Stimulated activated naive B cell treated with anti-CD40 and anti-IgM and Interleukin-4, amounts not matched to agents 10 μg/mL and 1 μg/mL and 100 μg/mL, for 72 hours (primary cell): ENCODE measurements around the gene EEFSEC.

Experiments used
- ATAC-seq, 2 donors: fragments of 150-1000 bp; cut with Tn5 transposase; replicated peaks; 2 replicates each; pipeline ENCODE4 v1.10.0; 2021; ENCODE audit warnings: moderate library complexity in 1 of 2
- DNase-seq: peaks from one replicate; pipeline ENCODE4 v3.0.0; 2021
- H3K27ac Mint-ChIP-seq: one replicate; pipeline ENCODE4 v1.8.0; 2022; ENCODE audit warnings: mild to moderate bottlenecking, mixed read lengths
- H3K27me3 Mint-ChIP-seq, 2 donors: one replicate each; pipeline ENCODE4 v1.8.0; 2022; ENCODE audit warnings: mixed read lengths in 2 of 2
- H3K36me3 Mint-ChIP-seq, 2 donors: one replicate each; pipeline ENCODE4 v1.8.0; 2022; ENCODE audit warnings: mixed read lengths in 2 of 2, mild to moderate bottlenecking in 1 of 2
- H3K4me1 Mint-ChIP-seq, 2 donors: one replicate each; pipeline ENCODE4 v1.8.0; 2022; ENCODE audit warnings: mixed read lengths in 2 of 2, mild to moderate bottlenecking in 1 of 2
- H3K4me3 Mint-ChIP-seq, 2 donors: one replicate each; pipeline ENCODE4 v1.8.0; 2022; ENCODE audit warnings: mild to moderate bottlenecking in 2 of 2, mixed read lengths in 2 of 2, moderate library complexity in 1 of 2
- H3K9me3 Mint-ChIP-seq, 2 donors: one replicate each; pipeline ENCODE4 v1.8.0; 2022; ENCODE audit warnings: mixed read lengths in 2 of 2, mild to moderate bottlenecking in 1 of 2

EEFSEC gene

DNA sequence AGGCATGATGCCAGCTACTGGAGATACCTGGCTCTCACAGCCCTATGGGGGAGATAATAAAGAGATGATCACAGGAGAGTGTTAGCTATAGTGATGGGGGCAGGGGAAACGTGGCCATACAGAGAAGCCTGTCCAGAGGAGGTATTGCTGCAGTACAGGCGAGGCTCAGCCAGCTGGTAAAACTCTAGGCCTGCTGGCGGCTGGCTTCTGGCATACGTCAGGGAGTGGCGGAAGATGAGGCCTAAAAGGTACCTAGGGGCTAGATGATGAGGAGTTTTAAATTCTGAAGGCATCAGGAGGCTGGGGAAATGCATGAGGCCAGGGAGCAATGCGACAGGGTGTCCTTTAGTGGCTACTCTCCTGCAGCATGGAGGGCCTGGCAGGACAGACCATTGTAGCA is 110.7 kb downstream of the EEFSEC start:
- Mint-ChIP-seq H3K27ac (no peak overlapping the region), H3K27me3 (no peaks in the 10 kb centered on the region), H3K36me3 (peaks cover 52 to 79% of the 10 kb centered on the region in 2 donors), H3K4me3 (no peak overlapping the region), H3K4me1 (no peaks in the 10 kb centered on the region), H3K9me3 (peaks cover 6 to 9% of the 10 kb centered on the region in 2 donors)
- DNase-seq = no peak
- ATAC-seq = no peak

GRCh38 chr3:128266453-128266852 is 113.2 kb downstream of the EEFSEC start:
- Mint-ChIP-seq H3K36me3 (peaks cover 44 to 68% of the 10 kb centered on the region in 2 donors), H3K27ac (no peak overlapping the region), H3K9me3 (no peaks in the 10 kb centered on the region), H3K27me3 (no peaks in the 10 kb centered on the region), H3K4me3 (no peak overlapping the region), H3K4me1 (no peaks in the 10 kb centered on the region)
- ATAC-seq (no peak), DNase-seq (no peak)

DNA sequence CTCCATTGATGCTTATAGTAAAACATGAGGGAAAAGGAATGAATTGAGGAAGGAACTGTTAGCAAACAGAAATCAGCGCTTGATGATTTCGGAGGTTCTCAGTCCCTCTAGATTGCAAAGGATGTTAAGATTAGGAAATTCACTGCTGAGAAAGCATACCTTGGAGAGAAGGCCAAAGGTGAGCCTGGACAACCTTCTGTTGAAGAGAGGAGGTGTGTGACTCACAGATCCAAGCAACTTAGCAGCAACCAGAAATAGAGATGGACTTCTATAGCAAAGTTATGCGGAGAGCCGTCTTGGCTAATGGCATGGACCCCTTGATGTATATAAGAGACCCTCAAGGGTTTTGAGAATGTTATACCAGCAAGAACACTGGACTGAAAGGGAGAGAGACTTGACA is 114.3 kb downstream of the EEFSEC start:
- Mint-ChIP-seq H3K4me3 (no peak overlapping the region), H3K4me1 (no peaks in the 10 kb centered on the region), H3K36me3 (peaks cover 38 to 68% of the 10 kb centered on the region in 2 donors), H3K27me3 (no peaks in the 10 kb centered on the region), H3K27ac (no peak overlapping the region), H3K9me3 (no peaks in the 10 kb centered on the region)
- DNase-seq (no peak), ATAC-seq (no peak)

GRCh38 chr3:128269006-128269775 is 115.9 kb downstream of the EEFSEC start:
- no peak overlapping the region for H3K27ac Mint-ChIP-seq
- no peak for ATAC-seq

GRCh38 chr3:128269796-128270195 is 116.5 kb downstream of the EEFSEC start:
- Mint-ChIP-seq H3K4me3 (no peak overlapping the region), H3K9me3 (no peaks in the 10 kb centered on the region), H3K27me3 (no peaks in the 10 kb centered on the region), H3K27ac (no peak overlapping the region), H3K4me1 (no peaks in the 10 kb centered on the region), H3K36me3 (peaks cover 28 to 55% of the 10 kb centered on the region in 2 donors)
- no peak for ATAC-seq
- no peak for DNase-seq

More at GRCh38 chr3:128269006-128269775, 115.9 kb downstream of the EEFSEC start:
- no peak for DNase-seq
- H3K4me1 Mint-ChIP-seq = no peaks in the 10 kb centered on the region
- no peaks in the 10 kb centered on the region for H3K9me3 Mint-ChIP-seq
- no peak overlapping the region for H3K4me3 Mint-ChIP-seq
- peaks cover 29 to 58% of the 10 kb centered on the region in 2 donors for H3K36me3 Mint-ChIP-seq
- H3K27me3 Mint-ChIP-seq = no peaks in the 10 kb centered on the region

DNA sequence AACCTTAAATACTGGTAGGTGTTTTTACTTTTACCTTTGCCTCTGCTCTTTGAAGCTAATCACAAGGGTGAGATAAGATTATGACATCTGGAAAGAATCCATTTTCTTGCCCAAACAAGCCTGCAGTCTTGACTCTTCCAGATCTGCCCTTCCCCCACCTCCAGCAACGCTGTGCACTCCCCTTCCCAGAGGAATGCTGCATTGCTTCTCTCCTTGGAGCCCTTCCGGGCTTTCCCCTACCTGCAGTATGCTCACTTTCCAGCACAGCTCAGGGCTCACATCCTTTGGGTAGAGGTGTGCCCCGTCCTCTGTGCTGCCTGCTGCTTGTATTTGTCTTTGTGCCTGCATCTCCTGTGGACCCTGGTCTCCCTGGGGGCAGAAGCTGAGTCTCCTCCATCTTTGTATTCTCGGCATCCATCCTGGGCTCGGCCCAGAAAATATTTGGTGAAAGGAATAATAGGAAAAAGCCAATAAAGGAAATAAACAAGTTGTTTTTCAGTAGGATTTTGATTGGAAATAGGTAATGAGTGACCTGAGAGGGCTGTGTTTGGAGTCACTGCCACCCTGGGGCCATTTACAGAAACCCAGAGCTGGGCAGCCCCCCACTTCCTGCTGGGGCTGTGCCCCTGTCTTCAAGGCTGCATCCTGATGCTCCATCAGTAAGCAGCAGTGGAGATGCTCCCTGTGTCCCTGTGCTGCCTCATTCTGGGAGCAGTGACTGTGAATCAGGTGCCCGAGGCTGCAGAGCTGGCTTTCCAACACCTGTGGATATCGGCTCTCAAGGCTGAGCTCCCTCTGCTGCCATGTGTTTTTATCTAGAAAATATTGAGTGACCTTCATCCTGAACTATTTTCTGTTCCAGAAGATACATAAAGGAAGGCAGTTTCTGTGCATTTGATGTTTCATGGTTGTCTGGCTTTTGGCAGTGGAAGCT is 117.5 kb downstream of the EEFSEC start:
- H3K36me3 Mint-ChIP-seq = peaks cover 29 to 50% of the 10 kb centered on the region in 2 donors
- DNase-seq (no peak), ATAC-seq (no peak)
- H3K9me3 Mint-ChIP-seq = no peaks in the 10 kb centered on the region
- no peaks in the 10 kb centered on the region for H3K27me3 Mint-ChIP-seq
- no peak overlapping the region for H3K4me3 Mint-ChIP-seq
- no peak overlapping the region for H3K27ac Mint-ChIP-seq
- no peaks in the 10 kb centered on the region for H3K4me1 Mint-ChIP-seq

DNA sequence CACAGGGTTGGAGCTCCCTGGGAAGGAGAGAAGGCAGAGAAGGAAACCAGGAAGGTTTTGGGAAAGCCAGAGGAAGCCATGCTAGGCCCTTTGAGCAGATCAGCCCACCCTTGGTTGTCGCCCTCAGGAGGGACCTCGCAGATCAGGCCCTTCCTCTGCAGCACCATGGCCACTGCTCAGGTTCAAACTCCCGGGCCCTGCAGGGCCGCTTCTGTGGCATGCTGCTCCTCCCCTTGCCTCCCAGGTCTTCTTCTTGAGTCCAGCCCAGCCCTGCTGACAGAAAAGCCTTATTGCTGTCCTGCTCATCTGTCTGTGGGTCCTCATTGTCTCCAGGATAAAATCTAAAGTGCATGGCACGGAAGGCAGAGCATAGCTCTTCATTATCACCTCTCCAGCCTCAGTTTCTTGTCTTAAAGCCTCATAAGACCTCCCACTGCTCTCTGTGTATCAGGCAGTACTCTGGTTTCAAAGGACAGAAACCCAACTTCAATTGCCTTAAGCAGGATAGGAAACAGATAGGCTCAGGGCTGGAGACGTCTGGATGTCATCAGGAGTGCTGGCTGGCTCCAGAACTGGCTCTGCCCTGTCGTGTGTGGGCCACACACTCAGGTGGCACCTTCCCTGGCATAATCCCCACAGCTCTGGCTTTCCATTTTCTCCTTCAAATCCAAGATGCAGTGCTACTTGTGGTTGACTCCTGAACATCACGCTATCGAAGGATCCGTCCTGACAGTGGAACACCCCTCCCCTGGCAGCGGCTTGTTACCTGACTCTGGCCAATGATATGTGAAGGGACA is 118.5 kb downstream of the EEFSEC start:
- no peaks in the 10 kb centered on the region for H3K9me3 Mint-ChIP-seq
- no peaks in the 10 kb centered on the region for H3K27me3 Mint-ChIP-seq
- H3K4me3 Mint-ChIP-seq = no peak overlapping the region
- no peak overlapping the region for H3K27ac Mint-ChIP-seq
- ATAC-seq (no peak), DNase-seq (no peak)
- H3K36me3 Mint-ChIP-seq = peaks cover 29 to 45% of the 10 kb centered on the region in 2 donors
- H3K4me1 Mint-ChIP-seq = no peaks in the 10 kb centered on the region

- Mint-ChIP-seq H3K27me3 (no peaks in the 10 kb centered on the region), H3K4me3 (no peak overlapping the region), H3K4me1 (no peaks in the 10 kb centered on the region), H3K9me3 (no peaks in the 10 kb centered on the region), H3K36me3 (peaks cover 21 to 32% of the 10 kb centered on the region in 2 donors), H3K27ac (no peak overlapping the region)
- no peak for DNase-seq
- no peak for ATAC-seq
These were observed 120.0 kb downstream of the EEFSEC start for GRCh38 chr3:128273109-128273840.

DNA sequence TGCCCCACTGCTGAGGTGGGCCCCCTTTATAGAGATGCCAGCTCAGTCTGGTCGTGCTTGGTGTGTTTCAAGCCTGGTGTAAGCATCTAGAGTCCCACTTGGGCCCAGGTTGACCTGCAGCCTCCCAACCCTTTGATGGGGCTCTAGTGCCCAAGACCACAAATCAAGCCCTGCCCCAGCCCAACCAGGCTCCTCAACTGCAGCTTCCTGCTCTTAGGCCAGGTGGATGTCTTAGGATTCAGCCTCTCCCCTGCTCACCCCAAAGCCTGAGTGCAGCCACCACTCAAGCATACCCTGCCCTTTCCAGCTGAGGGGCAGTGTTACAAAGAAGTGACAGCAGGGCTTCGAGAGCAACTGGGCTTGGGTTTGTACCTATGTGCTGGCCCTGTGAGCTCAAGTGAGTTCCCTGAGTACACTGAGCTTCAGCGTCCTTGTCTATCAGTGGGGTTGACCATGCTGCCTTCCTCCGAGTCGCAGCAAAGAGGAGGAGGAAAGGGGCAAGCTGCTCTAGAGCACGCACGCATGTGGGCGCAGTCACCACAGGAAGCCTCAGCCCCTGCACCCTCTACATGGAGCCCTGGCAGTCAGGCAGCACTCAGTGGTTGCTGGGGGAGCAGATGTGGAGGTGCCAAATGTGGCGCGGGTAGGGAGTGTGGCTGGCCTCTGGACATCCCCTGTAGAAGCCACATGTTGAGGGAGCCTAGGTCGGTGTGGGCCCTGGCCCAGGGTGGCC is 120.7 kb downstream of the EEFSEC start:
- no peaks in the 10 kb centered on the region for H3K27me3 Mint-ChIP-seq
- ATAC-seq (no peak), DNase-seq (no peak)
- no peak overlapping the region for H3K27ac Mint-ChIP-seq
- peaks cover 14 to 26% of the 10 kb centered on the region in 2 donors for H3K36me3 Mint-ChIP-seq
- no peaks in the 10 kb centered on the region for H3K9me3 Mint-ChIP-seq
- no peak overlapping the region for H3K4me3 Mint-ChIP-seq
- H3K4me1 Mint-ChIP-seq = no peaks in the 10 kb centered on the region

GRCh38 chr3:128274837-128275236 is 121.6 kb downstream of the EEFSEC start:
- Mint-ChIP-seq H3K9me3 (no peaks in the 10 kb centered on the region), H3K4me1 (no peaks in the 10 kb centered on the region), H3K4me3 (no peak overlapping the region), H3K27ac (no peak overlapping the region), H3K36me3 (peaks cover 14 to 21% of the 10 kb centered on the region in 2 donors), H3K27me3 (no peaks in the 10 kb centered on the region)
- DNase-seq = no peak
- no peak for ATAC-seq

DNA sequence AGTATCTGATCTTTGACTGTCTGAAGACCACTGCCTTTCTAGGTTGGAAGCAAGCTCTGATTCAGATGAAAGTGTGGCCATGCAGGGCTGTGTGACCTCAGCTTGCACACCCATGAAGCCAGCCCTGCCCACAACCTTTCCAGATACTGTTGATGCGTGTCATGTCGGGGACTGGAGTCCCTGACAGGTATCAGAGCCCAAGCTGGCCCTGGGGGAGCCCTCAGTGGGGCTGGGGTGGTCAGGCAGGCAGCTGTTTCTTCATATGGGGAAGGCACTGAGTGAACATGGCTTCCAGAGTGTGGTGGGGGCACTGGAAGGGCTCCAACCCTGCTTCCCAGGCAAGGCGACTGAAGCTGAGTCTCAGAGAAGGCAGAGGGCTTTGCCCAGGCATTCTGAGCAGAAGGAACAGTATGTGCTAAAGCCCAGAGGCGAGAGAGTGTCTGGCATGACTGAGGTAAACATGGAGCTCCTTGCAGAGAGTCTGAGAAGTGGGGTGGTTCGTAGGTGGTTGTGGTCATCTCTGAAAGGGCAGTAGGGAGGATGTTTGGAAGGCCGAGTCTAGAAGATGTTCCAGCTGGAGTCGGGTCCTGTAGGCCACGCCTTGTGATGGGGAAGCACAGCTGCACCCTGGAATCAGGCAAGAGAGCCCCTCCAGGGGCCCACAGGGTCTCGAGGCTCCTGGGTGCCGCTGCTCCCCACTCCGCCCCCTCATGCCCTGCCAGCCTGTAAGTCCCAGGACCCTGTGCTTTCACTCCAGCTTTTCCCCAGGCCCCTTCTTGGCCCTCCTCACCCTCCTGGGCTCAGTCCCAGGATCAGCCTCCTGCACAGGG is 122.2 kb downstream of the EEFSEC start:
- Mint-ChIP-seq H3K27ac (no peak overlapping the region), H3K9me3 (no peaks in the 10 kb centered on the region), H3K4me3 (no peak overlapping the region), H3K27me3 (no peaks in the 10 kb centered on the region), H3K4me1 (no peaks in the 10 kb centered on the region), H3K36me3 (peaks cover 13 to 21% of the 10 kb centered on the region in 2 donors)
- DNase-seq (no peak), ATAC-seq (no peak)

GRCh38 chr3:128276146-128276435 is 122.8 kb downstream of the EEFSEC start:
- ATAC-seq (no peak), DNase-seq (no peak)
- Mint-ChIP-seq H3K36me3 (peaks cover 9 to 22% of the 10 kb centered on the region in 2 donors), H3K4me3 (no peak overlapping the region), H3K27ac (no peak overlapping the region), H3K4me1 (no peaks in the 10 kb centered on the region), H3K9me3 (no peaks in the 10 kb centered on the region), H3K27me3 (no peaks in the 10 kb centered on the region)
